ENCODE results near the gene SLC7A10.

The SLC7A10 gene

DNA sequence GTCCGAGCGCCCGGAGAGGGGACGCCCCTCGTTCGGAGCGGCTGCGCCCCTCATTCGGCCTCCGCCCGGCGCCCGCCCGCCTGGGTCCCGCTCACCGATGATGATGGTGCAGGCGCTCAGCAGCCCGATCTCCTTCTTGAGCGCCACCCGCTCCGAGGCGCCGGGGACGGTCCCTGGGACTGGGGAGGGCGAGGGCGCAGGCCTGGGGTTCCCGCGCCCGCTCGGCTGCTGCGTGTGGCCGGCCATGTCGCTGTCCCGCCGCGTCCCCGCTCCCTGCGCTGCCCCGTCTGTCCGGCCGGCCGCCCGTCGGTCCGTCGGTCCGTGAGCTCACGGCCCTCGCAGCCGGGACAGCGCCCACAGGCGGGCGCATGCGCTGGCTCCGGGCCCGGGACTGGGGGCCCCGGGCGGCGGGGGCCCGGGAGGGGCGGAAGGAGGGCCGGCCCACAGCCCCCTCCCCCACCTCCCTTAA is at the start of gene SLC7A10:
SLC7A10 (minus strand) TSS at position 393 of the 469 bp plus-strand sequence; CDS start at position 246, 147 bp downstream.
- DNase-seq (ENCODE audit: extremely low read depth in 1 of 2, low read depth in 1 of 2) = no peak

GRCh38 chr19:33274663-33275558 is 49.3 kb upstream of the SLC7A10 start:
- DNase-seq (ENCODE audit: extremely low read depth in 1 of 2, low read depth in 1 of 2) = no peak

DNA sequence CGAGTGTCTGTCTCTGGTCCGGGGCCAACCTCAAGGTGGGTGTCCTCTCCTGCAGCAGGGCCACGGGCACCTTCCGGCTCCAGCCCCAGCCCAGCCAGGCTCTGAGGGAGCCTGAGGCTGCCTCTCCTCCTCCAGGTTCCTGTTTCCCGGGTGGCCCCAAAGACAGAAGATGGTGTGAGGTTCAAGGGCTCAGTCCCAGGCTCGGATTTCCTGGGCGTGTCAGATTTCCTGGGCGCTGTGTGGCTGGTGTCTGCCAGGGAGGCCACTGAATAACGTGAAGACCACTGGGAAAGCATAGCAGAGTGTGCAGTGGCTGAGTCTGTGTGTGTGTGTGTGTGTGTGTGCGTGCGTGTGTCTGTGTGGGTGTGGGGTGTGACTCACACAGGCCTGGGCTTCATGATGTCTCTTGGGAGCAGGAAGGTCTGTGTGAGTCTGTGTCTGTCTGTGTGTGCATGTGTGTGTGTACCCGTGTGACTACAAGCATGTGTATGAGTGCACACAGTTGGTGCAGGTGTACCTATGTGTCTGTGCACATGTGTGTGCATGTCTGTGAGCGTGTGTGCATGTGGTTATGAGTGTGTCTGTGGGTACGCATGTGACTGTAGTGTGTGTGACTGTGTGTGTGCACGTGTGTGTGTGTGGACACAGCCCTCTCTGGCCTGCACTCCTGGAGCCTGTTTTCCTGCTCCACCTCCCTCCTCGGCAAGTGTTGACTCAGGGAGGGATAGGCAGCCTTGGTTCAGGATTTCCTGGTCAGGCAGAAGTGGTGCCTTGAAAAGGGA is 48.4 kb upstream of the SLC7A10 start:
- DNase-seq (ENCODE audit: extremely low read depth in 1 of 2, low read depth in 1 of 2) = no peak

DNA sequence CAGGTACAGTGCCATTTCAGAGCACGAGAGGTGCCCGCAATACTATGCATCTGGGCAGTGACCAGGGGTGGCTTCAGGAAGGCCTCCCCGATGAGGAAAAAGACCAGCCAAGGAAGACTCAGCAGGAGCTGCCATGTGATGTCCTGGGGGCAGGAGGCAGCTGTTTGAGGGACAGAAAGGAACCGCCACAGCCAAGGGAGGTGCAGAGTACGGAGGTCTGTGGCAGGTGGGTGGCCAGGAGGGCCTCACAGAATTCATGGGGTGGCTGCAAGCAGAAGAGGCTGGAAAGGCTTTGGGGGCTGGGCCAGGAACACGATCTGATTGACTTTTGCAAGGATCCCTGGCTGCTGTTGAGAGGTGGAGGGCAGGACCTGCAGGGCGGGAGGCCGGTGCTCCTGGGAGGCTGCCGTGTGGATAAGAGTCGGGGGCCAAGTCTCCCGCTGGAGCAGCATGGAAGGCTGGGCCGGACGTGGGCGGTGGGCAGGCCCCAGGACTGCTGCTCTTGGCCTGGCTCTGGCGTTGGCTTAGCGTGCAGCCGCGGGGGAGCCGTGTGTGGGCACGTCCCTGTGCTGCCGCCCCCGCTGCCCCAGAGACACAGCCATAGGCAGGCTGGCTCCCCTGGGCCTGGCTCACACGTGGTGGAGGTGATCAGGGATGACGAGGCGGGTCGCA is 47.6 kb upstream of the SLC7A10 start:
- DNase-seq (ENCODE audit: extremely low read depth in 1 of 2, low read depth in 1 of 2) = no peak

- DNase-seq (ENCODE audit: extremely low read depth in 1 of 2, low read depth in 1 of 2) = no peak
These were observed 45.8 kb upstream of the SLC7A10 start for GRCh38 chr19:33271246-33272021.

GRCh38 chr19:33270769-33271168 is 45.1 kb upstream of the SLC7A10 start:
- DNase-seq (ENCODE audit: extremely low read depth in 1 of 2, low read depth in 1 of 2) = no peak

DNA sequence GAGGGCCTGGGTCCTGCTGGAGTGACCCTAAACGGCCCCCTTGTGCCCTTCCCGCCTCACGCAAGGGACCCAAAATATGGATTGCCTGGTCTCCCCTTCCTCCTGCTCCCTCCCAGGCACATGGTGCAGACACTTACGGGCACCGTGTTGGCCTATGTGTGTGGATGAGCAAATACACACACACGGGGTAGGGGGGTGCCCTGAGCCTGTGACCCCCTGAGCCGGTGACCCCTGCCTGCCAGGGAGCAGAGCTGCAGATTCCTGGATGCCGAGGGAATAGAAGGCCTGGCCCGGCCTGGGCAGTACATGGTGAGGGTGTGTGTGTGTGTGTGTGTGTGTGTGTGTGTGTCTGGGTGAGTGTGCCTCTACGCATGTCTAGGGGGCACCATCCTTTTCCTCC is 43.4 kb upstream of the SLC7A10 start:
- DNase-seq (ENCODE audit: extremely low read depth in 1 of 2, low read depth in 1 of 2) = no peak

- DNase-seq (ENCODE audit: extremely low read depth in 1 of 2, low read depth in 1 of 2) = no peak
These were observed 42.7 kb upstream of the SLC7A10 start for GRCh38 chr19:33268162-33268991.

DNA sequence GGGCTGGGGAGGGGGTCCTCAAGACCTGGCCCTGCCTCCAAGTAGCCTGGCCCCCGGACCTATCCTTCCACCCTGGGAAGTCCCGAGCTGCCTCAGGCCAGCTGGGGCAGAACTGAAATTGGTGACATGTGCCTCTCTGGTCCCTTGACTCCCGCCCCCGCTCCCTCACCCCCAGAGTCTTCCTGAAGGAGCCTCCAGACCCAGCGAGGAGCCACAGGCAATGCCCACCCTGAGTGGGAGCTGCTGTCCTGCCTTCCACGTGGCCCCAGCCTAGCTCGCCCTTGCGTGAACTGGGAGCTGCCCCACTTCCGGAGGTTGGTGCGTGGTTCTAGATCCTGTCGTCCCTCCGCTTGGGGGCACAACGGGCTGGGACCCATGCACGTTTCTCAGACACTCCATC is 42.1 kb upstream of the SLC7A10 start:
- no peak for DNase-seq (ENCODE audit: extremely low read depth in 1 of 2, low read depth in 1 of 2)

DNA sequence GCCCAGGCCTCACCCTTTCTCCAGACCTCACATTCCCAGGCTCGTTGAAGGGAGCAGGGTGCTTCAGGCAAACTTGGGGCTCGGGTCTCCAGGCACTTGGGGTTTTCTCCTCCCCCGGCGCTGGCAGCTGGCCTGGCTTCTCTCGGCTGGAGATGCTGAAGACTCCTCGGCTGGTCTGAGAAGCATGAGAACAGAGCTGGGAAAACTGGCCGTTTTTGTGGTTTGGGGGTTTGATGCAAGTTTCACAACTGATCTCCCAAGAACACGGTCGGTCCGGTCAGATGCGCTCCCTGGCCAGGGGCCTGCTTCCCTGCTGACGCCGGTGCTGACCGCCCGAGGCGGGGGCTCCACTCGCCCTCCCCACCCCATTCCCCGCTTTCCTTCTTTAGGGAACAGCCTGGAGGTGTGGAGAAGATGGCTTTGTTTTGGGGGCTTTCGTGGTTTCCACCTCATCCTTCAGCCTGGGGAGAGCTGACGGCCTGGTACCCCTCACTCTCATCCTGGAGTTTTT is 41.4 kb upstream of the SLC7A10 start:
- no peak for DNase-seq (ENCODE audit: extremely low read depth in 1 of 2, low read depth in 1 of 2)

DNA sequence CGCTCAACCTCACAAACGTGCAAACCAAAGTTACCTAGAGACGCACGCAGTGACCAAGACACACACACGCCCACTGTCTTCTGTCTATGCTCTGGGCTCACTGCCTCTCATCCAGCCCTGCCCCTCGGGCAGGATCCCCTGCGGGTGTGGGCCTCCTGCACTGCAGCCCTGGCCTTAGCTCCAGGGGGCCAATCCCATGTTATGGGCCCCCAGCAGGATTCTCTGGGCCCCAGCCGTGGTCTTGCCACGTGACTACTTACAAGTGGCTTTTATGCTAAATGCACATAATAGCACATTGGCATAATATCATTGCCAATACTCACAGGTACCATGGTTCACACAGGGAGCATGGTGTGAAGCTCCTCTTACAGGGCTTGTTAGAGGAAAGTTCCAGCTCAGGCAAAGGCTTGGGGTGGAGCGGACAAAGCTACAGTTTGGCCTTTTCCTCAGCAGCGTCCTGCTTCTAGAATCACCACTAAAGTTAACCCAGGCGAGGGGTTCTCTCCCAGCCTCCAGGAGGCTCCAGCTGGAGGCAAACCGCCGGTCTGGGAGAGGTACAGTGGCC is 39.3 kb upstream of the SLC7A10 start:
- DNase-seq (ENCODE audit: extremely low read depth in 1 of 2, low read depth in 1 of 2) = no peak

DNA sequence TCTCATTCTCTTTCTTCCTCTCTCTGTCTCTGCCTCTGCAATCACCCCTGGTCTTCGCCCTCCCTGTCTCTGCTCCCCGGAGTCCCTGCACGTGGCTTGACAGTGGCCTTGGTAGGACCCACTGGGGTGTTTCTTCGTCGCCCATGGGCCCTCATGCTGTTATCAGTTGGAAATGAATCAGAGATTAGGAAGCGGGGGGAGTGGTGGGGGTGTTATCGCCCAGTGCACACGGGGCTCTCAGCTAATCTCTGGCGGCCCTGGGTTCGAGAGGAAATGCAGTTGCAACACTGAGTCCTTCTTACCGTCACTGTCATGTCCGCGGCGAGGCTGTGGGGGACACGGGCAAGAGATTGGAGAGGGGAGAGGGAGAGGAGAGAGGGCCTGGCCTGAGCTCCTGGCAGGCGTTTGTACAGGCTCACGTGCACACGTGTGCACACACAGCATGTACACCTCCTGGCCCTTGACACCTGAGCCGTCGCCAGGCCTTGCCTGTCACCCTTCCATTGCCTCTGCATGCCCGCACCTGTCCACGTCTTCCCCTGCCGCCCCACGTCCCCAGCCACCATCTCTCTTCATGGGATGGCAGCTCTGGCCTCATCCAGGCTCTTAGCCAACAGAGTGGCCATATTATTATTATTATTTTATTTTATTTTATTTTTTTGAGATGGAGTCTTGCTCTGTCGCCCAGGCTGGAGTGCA is 37.8 kb upstream of the SLC7A10 start:
- no peak for DNase-seq (ENCODE audit: extremely low read depth in 1 of 2, low read depth in 1 of 2)

DNA sequence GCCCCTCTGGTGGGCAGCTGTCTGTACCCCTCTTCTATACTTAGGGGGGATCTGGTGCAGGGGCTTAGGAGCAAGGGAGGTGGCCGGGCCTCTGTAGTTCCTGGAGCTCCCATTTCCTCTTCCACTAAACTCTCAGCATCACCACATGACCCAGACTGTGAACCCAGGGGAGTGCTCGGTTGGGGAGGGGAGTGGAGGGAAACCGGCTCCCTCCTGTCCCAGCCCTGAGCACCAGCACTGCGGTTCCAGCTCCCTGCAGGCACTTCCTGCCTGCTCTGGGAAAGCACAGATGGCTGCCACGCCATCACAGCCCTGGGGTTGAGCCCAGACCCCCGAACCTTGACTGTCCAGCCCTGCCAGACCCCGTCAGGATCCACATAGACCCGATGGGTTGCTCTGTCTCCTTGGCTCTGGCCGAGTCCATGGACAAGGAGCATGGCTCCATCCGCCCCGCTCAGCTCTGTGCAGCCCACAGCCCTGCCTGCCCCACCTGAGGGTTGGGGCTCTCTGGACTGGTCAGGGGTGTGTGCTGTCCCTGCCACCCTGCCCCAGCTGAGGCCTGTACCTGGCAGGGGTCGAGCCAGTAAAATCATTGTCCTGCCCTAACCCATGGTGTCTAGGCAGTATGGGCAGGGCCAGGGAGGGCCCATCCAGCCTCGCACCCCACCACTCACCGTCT is 36.0 kb upstream of the SLC7A10 start:
- DNase-seq (ENCODE audit: extremely low read depth in 1 of 2, low read depth in 1 of 2) = no peak

DNA sequence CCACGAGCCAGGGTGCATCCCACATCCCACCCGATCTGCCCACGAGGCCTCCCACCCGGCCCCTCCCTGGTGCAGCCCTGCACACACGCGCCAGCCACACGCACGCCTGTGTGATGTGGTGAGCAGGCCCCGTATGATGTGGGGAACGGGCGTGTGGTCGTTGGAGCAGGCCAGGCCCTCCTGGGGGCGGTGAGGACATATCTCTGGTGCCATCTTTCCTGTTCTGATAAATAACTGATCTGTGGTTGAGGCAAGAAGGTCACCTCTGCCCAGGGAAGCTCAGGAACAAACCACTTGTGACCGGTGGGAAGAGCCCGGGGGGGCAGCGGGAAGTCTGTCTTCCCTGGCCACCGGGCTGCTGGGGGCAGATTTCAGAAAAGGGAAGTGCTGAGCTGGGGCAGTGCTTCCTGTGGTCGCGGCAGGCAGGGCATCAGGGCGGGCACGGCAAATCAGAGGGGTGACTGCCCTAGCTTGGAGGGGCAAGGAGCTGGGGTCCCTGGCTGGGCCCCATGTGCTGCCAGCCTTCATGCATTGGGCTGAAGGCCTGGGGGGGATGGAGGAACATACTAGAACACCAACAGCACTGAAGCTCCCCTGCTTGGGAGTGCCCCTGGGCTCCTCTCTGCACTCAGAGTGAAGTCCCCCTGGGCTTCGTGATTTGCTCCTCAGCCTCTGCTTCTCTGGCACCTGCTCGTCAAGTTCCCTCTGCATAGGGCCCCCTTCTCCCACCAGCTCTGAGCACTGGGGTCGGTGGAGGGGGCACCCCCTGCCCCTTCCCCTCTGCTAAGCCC is 35.2 kb upstream of the SLC7A10 start:
- DNase-seq (ENCODE audit: extremely low read depth in 1 of 2, low read depth in 1 of 2) = no peak

- DNase-seq (ENCODE audit: extremely low read depth in 1 of 2, low read depth in 1 of 2) = no peak
These were observed 33.9 kb upstream of the SLC7A10 start for GRCh38 chr19:33259539-33259938.

GRCh38 chr19:33257828-33258227 is 32.2 kb upstream of the SLC7A10 start:
- no peak for DNase-seq (ENCODE audit: extremely low read depth in 1 of 2, low read depth in 1 of 2)

DNA sequence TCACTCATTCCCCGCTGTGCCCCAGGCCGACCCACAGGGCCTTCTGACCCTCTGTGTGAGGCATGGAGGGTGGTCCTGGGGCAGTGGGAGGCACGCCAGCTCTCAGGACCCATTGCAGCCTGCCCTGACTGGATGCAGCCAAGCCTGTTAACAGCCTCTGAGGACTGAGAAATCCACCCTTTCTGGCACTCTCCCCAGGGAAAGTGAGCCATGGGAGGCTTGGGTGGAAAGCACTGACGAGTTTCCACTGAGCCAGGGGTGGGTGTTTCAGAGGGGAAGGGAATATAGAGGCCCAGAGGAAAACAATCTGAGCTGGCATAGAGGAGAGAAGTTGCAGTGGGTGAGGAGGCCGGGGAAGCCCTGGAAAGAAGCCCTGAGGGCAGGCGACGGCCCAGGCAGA is 30.6 kb upstream of the SLC7A10 start:
- no peak for DNase-seq (ENCODE audit: extremely low read depth in 1 of 2, low read depth in 1 of 2)

Data from activated CD8-positive, alpha-beta memory T cell treated with anti-CD3 and anti-CD28 coated beads for 1 hour (primary cell).